ENCODE data around the gene GRK6. TPM values are rescaled to one million over a fixed set of nuclear protein-coding genes. Genes with fewer than 3 reads are reported as not detected.
A peak's percentile ranks its signal among the peaks of the same experiment; 100 is the strongest.

Gene GRK6
- polyA plus RNA-seq, 5 donors = 14.8 to 27.7 (median 17.7) TPM

DNA sequence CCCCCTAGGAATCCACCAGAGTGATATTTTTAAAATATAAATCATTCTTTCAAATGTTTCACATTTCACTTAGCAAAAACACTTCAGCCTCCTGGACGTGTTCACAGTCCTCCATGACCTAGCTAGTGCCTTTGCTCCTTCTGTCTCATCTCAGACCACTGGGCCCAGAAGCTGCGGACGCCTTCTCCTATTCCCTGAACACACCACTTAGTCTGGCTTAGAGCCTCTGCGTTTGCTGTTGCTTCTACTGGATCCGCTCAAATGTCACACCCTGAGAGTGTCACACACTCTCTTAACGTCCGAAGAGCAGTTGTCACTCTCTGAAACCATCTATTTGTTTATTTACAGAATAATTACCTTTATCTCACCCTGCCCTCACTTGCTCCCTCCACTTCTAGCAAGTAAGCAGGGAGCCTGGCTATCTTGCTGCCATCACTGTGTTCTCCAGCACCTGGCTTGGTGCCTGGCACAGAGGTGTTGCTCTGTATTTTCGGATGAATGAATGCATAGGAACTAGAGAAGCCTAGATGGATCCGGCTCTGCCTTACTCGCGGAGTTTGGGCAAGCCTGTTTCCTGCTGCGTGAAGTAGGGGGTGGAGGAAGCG lies 1.2 kb upstream of the GRK6 start:
- no peak for DNase-seq

DNA sequence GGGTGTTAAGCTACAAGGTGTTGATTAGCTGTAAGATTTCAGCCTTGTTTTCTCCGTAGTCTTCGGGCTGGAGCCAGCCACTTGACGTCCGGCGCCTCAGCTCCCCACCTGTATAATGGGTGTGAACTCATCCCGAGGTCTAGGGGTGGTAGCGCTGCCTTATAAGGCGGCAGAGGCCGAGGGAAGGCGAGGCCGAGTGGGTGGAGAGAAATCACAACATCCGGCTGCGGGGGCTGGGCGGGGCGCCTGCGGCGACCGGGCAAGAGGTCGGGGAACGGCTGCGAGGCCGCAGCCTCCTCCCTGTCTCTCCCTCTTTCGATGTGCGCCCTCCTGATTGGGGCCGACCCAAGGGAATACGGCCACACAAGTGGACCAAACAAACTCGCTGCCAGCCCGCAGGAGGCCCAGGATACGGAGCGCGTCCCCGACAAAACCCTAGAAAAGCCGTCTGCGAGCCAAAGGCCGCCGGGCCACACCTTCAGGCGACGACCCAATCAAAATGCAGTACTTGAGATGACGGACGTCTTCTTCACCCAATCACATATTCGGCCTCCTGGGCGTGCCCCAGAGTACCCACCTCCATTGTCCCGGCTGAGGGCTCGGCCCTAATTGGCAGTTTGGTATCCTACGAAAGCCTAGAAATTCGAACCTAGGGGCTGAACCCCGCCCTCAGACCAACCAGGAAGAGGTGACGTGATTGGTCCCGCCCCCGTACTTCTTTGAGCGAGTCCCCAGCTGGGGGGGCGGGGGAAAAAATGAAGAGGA lies 493 bp upstream of the GRK6 start:
- peak; percentile 100 for DNase-seq

DNA sequence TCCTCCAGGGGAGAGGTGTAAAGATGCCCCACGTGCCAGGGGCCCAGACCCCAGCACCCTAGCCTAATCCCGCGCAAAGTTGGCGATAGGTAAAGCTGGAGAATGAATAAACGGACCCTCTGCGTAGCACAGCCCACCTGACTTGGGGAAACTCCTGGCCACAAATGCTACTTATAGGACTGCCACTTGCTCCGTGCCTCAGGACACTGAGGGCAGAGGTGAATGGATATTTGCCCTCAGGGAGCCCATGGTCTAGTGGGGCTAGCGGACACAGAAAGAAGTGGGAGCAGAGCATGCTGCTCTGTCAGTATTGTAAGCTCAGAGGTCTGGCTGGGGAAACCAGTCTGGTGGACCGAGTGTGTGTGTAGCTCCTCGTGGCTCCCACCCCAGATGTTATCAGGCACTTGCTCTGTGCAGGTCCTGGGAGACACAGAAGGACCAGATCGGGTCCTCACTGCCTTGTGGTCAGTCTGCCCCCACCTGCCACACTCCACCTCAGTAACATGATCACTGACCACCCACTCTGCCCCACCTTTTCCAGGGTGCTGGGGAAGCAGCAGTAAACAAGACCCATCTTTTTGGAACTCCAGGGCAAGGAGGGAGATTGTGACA lies 841 bp downstream of the GRK6 start:
- no peak for DNase-seq

DNA sequence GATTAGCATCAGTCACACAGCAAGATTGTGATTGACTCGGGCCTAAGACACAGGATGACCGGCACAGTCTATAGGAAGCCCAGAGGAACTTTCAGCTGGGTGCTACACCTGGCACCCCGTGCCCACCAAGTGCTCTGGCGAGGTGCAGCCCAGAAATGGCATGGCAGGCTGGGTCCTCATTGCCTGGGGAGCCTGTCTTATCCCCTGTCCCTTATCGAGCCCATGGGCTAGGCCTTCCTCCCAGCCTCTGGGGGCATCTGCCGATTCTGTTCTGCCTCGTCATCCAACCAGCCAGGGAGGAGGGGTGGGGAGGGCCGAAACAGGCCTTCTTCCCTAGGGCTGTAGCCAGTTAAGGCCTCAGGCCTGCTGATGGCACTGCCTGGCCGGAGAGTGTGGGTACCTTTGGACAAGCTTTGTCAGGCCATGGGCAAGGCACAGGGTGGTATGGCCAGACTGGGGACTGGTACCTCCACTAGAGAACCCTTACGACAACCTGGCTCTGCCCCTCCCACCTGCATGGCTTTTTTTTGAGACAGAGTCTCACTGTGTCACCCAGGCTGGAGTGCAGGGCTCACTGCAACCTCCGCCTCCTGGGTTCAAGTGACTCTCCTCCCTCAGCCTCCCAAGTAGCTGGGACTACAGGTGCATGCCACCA lies 1.6 kb downstream of the GRK6 start:
- DNase-seq = no peak

DNA sequence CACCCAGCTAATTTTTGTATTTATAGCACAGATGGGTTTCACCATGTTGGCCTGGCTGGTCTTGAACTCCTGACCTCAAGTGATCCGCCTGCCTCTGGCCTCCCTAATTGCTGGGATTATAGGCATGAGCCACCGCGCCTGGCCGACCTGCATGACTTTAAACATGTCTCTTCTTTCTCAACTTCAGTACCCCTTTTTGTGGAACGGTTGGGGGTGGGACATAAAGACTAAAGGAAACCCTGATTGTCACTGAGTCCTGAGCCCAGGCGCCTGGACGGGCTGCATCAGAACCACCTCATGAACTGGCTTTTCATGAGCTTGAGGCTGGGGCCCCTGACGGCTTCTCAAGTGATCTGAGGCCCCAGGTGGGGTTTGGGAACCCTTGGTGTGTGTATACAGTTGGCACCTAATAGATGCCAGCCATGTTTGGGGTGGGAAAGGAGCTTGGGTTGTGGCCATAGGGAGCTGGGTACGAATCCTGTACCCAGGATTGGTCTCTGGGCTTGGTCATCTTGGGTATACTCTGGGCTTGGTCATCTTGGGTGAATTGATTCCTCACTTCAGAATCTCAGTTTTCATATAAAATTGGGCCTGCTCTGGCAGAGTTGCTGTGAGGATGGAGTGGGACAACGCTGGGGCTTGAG lies 2.2 kb downstream of the GRK6 start:
- no peak for DNase-seq

DNA sequence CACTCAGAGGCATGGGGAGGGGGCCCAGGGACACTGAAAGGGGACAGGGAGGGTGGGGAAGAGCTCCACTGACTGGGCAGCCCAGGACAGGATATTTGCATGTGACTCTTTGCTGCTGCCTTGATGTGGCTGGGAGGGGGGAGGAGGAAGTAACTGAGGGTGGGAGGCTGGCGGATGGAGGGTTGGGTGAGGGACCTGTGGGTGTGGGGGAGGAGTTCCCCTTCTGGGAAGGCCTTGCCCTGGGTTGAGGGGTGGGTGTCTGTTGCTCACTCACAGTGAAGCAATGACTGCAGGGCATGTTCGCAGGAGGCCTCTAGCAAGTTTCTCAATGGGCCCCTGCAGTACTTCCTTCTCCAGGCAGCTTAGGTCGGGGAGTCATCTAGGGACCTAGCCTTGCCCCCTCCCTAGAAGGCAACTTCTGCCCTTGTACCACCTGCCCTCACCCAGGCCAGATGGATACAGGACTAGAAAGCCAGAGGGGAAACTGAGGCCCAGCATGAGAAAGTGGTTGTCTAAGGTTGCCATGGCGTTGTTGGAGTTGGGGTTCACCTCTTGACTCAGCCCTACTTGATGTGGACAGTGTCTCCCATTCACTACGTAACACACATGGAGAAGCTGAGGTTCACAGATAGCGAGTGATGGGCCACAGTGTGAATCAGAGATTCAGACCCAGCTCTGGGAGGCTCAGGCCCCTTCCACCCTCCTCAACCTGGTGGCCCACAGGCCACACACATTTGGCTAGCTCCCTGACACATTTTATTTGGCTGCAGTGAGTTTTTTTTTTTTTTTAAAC lies 3.0 kb downstream of the GRK6 start:
- no peak for DNase-seq

DNA sequence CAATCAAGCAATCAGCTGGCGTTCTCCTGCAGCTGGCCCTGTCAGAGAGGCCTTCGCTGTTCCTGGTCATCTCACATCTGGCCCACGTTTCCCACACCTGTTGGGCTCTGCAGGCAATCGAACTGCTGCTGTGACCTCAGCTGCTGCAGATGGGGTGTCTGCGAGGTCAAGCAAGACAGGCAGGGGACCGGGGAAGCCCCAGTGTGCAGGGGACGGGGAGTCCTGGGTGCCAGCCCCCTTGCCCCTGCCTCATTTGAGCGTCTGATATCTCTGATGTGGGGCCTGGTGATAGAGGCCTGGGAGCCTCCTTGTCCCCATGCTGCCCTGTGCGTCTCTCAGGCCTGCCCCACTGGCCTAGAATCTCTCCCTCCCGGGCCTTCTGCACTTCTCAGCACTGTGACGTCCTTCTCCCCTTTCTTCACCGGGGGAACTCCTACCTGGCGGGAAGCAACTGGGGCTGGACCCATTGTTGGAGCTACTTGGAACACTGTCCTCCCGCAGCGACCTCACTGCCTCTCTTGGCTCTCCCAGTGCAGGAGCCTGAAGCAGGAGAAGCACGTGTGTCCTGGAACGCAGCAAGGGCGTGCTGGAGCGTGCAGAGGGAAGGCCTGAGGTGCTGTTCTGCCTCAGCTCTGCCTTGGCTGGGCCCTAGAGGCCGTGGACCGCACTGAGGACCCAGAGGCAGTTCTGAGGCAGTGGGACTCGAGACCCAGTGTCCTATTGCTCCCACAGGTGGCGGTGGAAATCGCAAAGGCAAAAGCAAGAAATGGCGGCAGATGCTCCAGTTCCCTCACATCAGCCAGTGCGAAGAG lies 3.9 kb downstream of the GRK6 start:
- DNase-seq = no peak

DNA sequence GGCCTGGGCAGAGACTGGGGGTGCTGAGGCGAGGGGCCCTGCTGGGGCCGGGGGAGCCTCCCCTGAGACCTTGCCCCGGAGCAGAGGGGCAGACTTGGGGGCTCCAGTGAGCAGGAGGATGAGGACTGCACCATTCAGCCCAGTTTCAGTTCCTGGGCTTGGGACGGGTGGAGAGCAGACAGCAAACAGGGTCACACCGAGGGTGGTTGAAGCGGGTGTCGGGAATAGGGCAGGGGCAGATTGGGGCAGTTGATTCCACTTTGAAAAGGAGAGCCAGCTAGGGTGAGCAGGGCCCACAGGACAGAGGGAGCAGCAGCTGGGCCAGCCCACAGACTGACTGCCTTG lies 4.5 kb downstream of the GRK6 start:
- no peak for DNase-seq

DNA sequence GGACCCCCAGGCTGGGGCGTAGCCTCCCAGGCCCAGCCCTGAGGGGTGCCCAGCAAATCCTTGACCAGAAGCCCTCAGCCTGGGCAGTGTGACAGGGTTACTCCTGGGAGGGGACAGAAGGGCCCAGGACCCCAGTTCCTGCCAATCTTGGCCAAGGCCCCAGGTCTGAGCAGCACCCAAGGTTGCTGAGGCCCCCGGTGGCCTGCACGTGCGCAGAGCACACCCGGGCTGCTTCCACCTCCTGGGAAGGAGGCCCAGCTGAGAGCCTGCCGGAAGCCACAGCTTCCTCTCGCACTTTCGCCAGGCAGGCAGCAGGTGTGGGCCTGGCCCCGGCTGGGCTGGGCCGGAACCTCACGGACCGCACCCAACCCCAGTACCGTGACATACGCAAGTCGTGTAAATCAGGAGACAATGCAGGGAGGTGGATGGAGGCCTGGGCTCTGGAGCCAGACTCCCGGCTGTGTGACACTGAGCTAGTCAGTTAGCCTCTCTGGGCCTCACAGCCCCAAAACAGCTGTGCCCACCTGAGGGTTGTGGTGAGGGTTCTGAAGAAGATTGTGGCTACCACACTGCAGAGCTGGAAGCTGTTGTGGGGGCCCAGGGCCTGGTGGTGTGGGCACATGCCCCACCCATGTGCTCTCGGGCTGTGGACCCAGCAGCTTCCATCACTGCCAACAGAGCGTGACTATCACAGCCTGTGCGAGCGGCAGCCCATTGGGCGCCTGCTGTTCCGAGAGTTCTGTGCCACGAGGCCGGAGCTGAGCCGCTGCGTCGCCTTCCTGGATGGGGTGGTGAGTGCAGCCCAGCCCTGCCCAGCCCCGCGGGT lies 5.1 kb downstream of the GRK6 start:
- DNase-seq = no peak

DNA sequence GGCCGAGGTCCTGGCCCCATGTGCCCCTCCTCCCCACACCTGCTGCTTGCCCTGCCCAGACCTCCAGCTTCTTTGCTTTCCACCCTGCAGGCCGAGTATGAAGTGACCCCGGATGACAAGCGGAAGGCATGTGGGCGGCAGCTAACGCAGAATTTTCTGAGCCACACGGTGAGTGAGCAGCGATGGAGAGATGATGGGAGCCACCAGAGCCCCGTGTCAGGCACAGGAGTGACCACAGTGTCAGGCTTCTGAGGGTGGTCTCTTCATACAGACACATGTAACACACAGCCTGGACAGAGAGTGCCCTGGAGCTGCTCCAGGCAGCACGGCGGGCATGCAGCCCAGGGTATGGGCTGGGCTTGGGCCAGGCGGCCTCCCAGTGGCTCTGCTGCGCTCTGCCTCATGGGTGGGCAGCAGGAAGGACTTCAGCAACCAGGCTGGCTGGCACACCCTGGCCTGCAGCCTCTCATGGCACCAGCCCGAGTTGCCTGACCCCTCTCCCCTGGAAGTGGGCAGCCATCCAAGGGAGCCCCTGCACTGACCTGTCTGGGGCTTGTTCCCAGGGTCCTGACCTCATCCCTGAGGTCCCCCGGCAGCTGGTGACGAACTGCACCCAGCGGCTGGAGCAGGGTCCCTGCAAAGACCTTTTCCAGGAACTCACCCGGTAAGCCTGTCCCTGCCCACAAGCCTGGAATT lies 5.8 kb downstream of the GRK6 start:
- no peak for DNase-seq

DNA sequence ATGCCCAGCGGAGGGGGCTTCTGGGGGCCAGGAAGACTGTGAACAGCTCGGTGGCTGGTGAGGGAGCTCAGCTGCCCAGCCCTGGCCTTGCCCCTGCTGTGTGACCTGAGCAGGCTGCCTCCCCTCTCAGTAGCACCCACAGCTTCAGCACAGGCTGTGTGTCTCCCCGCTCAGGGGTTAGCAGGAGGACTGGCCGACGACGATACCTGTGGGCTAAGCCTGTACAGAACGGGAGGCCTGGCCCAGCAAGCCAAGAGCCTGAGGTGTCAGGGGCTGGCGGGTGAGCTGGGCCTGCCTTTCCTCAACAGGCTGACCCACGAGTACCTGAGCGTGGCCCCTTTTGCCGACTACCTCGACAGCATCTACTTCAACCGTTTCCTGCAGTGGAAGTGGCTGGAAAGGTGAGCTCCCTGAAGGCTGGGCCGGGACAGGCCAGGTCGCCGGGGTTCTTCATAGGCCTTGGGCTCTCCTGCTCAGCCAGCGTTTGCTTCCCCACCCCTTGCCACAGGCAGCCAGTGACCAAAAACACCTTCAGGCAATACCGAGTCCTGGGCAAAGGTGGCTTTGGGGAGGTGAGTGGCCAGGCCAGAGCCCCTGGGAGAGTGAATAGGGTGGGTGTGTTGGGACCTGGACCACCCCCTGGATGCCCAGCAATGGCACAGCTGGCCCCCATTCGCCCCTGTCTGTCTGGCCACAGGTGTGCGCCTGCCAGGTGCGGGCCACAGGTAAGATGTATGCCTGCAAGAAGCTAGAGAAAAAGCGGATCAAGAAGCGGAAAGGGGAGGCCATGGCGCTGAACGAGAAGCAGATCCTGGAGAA lies 6.6 kb downstream of the GRK6 start:
- DNase-seq = no peak

DNA sequence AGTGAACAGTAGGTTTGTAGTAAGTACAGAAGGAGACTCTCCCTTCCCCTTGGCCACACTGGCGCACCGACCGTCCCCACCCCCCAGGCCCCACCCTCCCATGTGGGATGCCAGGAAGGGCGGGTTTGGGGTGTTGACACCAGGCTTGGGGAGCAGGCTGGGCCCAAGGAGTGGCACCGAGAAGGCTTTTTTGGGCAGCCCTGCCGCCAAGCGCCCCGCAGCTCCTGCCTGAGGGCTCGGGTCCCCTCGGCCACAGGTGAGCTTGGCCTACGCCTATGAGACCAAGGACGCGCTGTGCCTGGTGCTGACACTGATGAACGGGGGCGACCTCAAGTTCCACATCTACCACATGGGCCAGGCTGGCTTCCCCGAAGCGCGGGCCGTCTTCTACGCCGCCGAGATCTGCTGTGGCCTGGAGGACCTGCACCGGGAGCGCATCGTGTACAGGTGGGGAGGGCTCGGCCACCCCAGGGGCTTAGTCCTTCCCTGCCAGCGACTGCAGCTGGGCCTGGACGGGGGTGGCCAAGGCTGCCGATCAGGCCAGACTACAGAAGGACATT lies 7.3 kb downstream of the GRK6 start:
- no peak for DNase-seq

DNA sequence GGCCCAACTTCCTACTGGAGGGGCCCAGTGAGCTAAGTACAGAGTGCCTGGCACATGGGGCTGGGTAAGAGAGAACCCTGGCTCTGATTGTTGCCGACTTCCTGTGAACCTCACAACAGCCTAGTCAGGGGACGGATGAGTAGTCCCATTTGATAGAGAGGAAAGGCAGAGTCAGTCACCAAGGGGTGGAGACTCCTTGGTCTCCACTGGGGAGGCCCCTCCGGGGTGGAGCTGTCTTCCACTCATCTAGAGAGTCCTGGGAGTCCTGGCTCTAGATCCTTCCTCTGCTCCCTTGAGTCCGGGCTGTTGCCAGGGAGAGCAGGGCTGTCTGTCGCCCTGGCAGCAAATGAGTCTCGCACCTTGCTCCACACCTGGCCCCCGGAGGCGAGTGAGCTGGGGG lies 8.0 kb downstream of the GRK6 start:
- no peak for DNase-seq

DNA sequence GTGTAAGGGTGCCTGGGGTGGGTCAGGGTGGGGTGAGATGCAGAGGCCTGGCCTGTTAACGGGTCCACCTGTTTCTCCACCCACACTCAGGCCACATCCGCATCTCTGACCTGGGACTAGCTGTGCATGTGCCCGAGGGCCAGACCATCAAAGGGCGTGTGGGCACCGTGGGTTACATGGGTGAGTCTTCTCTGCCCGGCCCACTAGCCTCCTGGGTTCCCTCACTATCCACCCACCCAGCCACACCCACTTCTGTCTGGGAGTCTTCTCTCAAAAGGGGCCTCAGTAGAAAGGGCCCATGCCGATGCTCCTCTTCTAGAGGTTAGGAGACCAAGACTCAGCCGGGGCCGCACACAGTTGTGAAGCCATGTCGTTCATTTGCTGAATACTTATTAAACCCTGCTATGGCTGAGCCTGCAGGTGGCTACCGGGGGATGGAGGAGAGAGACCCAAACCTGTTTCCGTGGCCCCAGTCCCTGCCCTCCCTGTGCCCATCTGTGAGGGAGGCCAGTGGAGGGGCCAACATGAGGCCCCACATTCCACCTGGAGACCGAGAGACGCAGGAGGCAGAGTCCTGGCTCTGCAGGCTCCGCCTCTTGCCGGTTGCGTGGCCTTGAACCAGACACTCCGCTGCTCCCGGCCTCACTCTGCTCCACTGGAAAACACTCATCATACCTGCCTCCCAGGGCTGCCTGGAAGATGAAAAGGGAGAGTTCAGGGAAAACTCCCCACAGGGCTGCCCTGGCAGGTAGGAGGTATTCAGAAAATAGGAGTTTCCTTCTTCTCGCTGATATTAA lies 8.7 kb downstream of the GRK6 start:
- no peak for DNase-seq

DNA sequence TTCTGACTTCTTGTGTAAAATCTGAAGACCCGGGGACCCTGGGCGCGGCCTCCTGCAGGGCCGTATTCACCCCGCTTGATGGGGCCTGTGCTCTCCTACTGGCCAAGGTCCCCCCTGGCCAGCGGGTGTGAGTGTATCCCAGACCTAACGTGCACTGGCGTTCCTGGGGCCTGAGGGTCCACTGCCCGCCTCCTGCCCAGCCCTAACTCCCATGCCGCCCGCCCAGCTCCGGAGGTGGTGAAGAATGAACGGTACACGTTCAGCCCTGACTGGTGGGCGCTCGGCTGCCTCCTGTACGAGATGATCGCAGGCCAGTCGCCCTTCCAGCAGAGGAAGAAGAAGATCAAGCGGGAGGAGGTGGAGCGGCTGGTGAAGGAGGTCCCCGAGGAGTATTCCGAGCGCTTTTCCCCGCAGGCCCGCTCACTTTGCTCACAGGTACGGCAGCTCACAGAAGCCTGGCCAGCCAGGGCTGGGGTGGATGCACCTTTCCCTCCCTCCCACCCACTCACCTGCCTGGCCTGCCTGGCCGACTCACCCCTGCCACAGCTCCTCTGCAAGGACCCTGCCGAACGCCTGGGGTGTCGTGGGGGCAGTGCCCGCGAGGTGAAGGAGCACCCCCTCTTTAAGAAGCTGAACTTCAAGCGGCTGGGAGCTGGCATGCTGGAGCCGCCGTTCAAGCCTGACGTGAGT lies 9.5 kb downstream of the GRK6 start:
- no peak for DNase-seq

DNA sequence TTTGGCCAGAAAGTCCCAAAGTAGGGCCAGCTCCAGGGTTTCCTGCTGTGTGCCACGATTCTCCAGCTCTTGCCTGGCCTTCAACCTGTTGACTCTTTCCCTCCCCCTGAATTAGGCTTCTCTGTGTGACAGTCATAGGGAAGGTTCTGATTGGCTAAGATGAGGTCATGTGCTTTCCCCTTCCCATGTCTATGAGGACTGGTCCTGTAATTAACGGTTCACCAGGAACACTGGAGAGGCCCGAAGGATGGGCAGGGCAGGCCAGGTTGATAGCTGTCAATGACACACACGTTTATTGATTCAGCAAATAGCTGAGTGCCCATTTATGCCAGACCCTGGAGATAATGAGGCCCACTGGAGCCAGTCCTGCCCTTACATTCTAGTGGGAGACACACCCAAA lies 11.1 kb downstream of the GRK6 start:
- DNase-seq = no peak

Measured in right lung (tissue), 5 donors.